Peyer's patch (tissue), 4 donors: ENCODE measurements around the gene PEX5L.

Experiments used
- CTCF ChIP-seq, 6 experiments: fragments of 450-650 bp in 4 of 6; fragments of 200-600 bp in 2 of 6; sonication (generic) in 1 of 6; IDR thresholded peaks; one replicate each; pipeline ENCODE4 v1.5.1; 2017 to 2019; ENCODE audit warnings: antibody characterized with exemption in 6 of 6, mild to moderate bottlenecking in 3 of 6, moderate library complexity in 1 of 6
- POLR2A ChIP-seq, 2 donors: fragments of 450-650 bp; IDR thresholded peaks; one replicate each; pipeline ENCODE4 v1.5.1; 2017; ENCODE audit warnings: antibody characterized with exemption in 2 of 2, mild to moderate bottlenecking in 2 of 2, moderate library complexity in 2 of 2

- no peak for TF ChIP-seq POLR2A (IDR thresholded peaks at IDR 0.05)
- TF ChIP-seq CTCF (IDR thresholded peaks at IDR 0.05) = no peak
Observed at GRCh38 chr3:179801263-179801662, 235.5 kb downstream of the PEX5L start.
